ENCODE measurements around the gene AFF4.
A peak's percentile ranks its signal among the peaks of the same experiment; 100 is the strongest.

AFF4 gene

GRCh38 chr5:132849347-132849746, 114.1 kb downstream of the AFF4 start:
- DNase-seq, result no peak

- DNase-seq, result no peak
Observed at GRCh38 chr5:132848270-132848669, 115.2 kb downstream of the AFF4 start.

- DNase-seq, result no peak
Observed at GRCh38 chr5:132841305-132841704, 122.1 kb downstream of the AFF4 start.

- no peak for DNase-seq
Observed at GRCh38 chr5:132840896-132841295, 122.5 kb downstream of the AFF4 start.

- DNase-seq, result no peak
Observed at GRCh38 chr5:132840313-132840712, 123.1 kb downstream of the AFF4 start.

GRCh38 chr5:132839426-132840301, 123.8 kb downstream of the AFF4 start:
- no peak for DNase-seq

- DNase-seq, result no peak
Observed at GRCh38 chr5:132838516-132839282, 124.7 kb downstream of the AFF4 start.

- DNase-seq, result no peak
Observed at GRCh38 chr5:132837868-132838267, 125.6 kb downstream of the AFF4 start.

- DNase-seq, result no peak
Observed at GRCh38 chr5:132836852-132837251, 126.6 kb downstream of the AFF4 start.

- DNase-seq, result no peak
Observed at GRCh38 chr5:132834057-132834456, 129.4 kb downstream of the AFF4 start.

- DNase-seq, result no peak
Observed at GRCh38 chr5:132832612-132833011, 130.8 kb downstream of the AFF4 start.

- no peak for DNase-seq
Observed at GRCh38 chr5:132831095-132831860, 132.2 kb downstream of the AFF4 start.

GRCh38 chr5:132830436-132831094, 132.9 kb downstream of the AFF4 start, which contains the start of gene SHROOM1:
Gene SHROOM1, minus strand, starts transcription at chr5:132830647. Its CDS starts 4,507 bp downstream, at chr5:132826140.
- DNase-seq, result peak; percentile 79

GRCh38 chr5:132829742-132830435, 133.5 kb downstream of the AFF4 start:
- peak; percentile 71 for DNase-seq

GRCh38 chr5:132828846-132829494, 134.5 kb downstream of the AFF4 start:
- DNase-seq, result no peak

- DNase-seq, result no peak
Observed at GRCh38 chr5:132827943-132828673, 135.3 kb downstream of the AFF4 start.

GRCh38 chr5:132826424-132827082, 136.9 kb downstream of the AFF4 start:
- no peak for DNase-seq

- no peak for DNase-seq
Observed at GRCh38 chr5:132825834-132826391, 137.5 kb downstream of the AFF4 start.
